Brain microvascular endothelial cell (primary cell): Measurements from ENCODE around the gene ENTPD1.

Experiments
- DNase-seq: peaks from one replicate; pipeline ENCODE4 v3.0.0-alpha.2; 2020
- H3K27ac ChIP-seq: fragments of 250-450 bp; sonication (Bioruptor Pico); 2 replicates; pipeline ENCODE4 v1.5.1; 2020; ENCODE audit warnings: mild to moderate bottlenecking, moderate library complexity
- H3K27me3 ChIP-seq: fragments of 250-450 bp; sonication (Bioruptor Pico); replicated peaks from 2 replicates; pipeline ENCODE4 v1.5.1; 2020; ENCODE audit warnings: mild to moderate bottlenecking
- H3K36me3 ChIP-seq: fragments of 250-450 bp; sonication (Bioruptor Pico); replicated peaks from 2 replicates; pipeline ENCODE4 v1.5.1; 2020; ENCODE audit warnings: mild to moderate bottlenecking
- H3K4me3 ChIP-seq: 2 replicates; pipeline ENCODE4 v1.5.1; 2011; ENCODE audit warnings: low read depth, mild to moderate bottlenecking, control low read depth, low read length, moderate library complexity
- in situ Hi-C: cut with HindIII; loops from 2 replicates; pipeline ENCODE4 v1.10.0; 2017; ENCODE audit warnings: low sequenced_read_pairs, low pct_ligation_motif_present
- TF ChIP-seq, protein P1 (sequence below): IDR thresholded peaks from 2 replicates; pipeline ENCODE4 v1.5.1; 2011; ENCODE audit warnings: low read depth, mild to moderate bottlenecking, moderate library complexity, low read length, control low read depth, inconsistent platforms; ENCODE audit errors: missing control alignments

ENTPD1 gene

DNA sequence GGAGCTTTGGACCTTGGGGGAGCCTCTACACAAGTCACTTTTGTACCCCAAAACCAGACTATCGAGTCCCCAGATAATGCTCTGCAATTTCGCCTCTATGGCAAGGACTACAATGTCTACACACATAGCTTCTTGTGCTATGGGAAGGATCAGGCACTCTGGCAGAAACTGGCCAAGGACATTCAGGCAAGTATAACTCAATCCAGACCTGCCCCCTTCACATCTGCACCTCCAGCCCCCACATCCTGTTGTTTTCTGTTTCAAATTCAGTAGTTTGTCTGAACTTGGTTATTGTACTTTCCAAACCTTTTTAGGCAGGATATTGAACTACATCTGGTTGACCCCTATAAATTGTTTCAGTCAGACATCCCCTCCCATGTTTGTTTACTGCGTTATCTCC lies 89.4 kb downstream of the ENTPD1 start:
- in situ Hi-C loops, result no loop called here
- TF ChIP-seq, protein P1, sequence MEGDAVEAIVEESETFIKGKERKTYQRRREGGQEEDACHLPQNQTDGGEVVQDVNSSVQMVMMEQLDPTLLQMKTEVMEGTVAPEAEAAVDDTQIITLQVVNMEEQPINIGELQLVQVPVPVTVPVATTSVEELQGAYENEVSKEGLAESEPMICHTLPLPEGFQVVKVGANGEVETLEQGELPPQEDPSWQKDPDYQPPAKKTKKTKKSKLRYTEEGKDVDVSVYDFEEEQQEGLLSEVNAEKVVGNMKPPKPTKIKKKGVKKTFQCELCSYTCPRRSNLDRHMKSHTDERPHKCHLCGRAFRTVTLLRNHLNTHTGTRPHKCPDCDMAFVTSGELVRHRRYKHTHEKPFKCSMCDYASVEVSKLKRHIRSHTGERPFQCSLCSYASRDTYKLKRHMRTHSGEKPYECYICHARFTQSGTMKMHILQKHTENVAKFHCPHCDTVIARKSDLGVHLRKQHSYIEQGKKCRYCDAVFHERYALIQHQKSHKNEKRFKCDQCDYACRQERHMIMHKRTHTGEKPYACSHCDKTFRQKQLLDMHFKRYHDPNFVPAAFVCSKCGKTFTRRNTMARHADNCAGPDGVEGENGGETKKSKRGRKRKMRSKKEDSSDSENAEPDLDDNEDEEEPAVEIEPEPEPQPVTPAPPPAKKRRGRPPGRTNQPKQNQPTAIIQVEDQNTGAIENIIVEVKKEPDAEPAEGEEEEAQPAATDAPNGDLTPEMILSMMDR, result no peak
- no peaks in the 10 kb centered on the region for H3K36me3 ChIP-seq
- H3K27me3 ChIP-seq, result no peaks in the 10 kb centered on the region
- no peak for DNase-seq
- no peak overlapping the region for H3K27ac ChIP-seq
- no peak overlapping the region for H3K4me3 ChIP-seq

DNA sequence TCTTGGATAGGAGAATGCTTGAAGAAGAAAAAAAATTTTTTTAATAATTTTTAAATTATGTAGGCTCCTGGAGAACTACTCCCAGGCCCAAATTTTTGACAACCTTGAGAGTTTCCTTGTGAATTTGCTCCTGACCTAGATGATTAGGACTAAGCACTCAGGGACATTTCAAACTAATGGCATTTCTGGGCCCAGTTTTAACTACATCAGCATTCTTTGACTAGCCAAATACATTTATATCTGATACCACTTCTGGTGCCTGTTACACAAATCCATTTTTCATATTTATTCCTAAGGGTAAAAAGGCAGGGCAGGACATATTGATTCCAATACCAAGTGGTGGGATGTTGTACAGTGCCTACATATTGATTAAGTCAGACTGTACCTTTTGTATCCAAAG lies 91.0 kb downstream of the ENTPD1 start:
- H3K27me3 ChIP-seq, result no peaks in the 10 kb centered on the region
- H3K36me3 ChIP-seq, result no peaks in the 10 kb centered on the region
- TF ChIP-seq, protein P1, result no peak
- no peak overlapping the region for H3K4me3 ChIP-seq
- DNase-seq, result no peak
- no peak overlapping the region for H3K27ac ChIP-seq
- in situ Hi-C loops, result no loop called here

- TF ChIP-seq, protein P1, result no peak
- DNase-seq, result no peak
- H3K27ac ChIP-seq, result no peak overlapping the region
- H3K4me3 ChIP-seq, result no peak overlapping the region
- no peaks in the 10 kb centered on the region for H3K36me3 ChIP-seq
- H3K27me3 ChIP-seq, result no peaks in the 10 kb centered on the region
- in situ Hi-C loops, result no loop called here
These were observed 92.9 kb downstream of the ENTPD1 start for GRCh38 chr10:95848841-95849240.

GRCh38 chr10:95850791-95851190 lies 94.8 kb downstream of the ENTPD1 start:
- Histone ChIP-seq H3K27ac (no peak overlapping the region), H3K27me3 (no peaks in the 10 kb centered on the region), H3K4me3 (no peak overlapping the region), H3K36me3 (no peaks in the 10 kb centered on the region)
- DNase-seq, result no peak
- TF ChIP-seq, protein P1, result no peak
- in situ Hi-C loops, result loop anchor here (25.0 kb wide), 1 partner anchor 163 kb away; the partner anchor contains the start of gene TCTN3

DNA sequence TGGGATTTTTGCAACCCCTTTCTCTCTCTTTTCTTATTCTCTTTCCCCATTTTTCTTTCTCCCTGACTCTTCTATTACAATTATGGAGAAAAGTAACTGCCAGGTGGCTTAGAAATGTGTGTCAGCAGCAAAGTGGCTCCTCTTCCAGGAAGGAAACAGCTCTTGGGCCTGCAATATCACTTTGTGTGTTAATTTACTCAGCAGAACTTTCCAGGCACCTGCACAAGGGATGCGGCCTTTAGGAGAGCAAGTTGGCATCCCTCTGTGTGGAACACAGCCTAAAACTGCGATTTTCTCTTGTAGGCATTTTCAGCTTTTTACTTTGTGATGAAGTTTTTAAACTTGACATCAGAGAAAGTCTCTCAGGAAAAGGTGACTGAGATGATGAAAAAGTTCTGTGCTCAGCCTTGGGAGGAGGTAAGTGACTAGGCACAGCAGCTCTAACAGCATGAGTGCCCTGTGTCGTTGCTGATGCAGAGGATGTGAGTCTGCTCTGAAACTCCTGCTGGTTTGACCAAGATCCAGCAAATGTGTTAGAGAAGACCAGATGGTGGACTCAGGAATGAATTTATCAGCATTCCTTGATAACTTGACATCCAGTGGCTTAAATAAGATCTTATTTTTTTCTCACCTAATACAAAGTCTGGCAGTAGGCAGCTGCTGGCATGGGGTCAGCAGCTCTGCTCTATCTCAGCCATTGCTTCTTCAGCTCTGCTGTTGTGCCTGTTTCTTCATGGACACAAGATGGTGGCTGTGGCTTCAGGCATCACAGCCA lies 104.4 kb downstream of the ENTPD1 start:
- DNase-seq, result no peak
- H3K27ac ChIP-seq, result no peak overlapping the region
- TF ChIP-seq, protein P1, result no peak
- in situ Hi-C loops, result loop anchor here (25.0 kb wide), 1 partner anchor 173 kb away; the partner anchor contains the start of gene TCTN3
- H3K27me3 ChIP-seq, result no peaks in the 10 kb centered on the region
- no peak overlapping the region for H3K4me3 ChIP-seq
- no peaks in the 10 kb centered on the region for H3K36me3 ChIP-seq

DNA sequence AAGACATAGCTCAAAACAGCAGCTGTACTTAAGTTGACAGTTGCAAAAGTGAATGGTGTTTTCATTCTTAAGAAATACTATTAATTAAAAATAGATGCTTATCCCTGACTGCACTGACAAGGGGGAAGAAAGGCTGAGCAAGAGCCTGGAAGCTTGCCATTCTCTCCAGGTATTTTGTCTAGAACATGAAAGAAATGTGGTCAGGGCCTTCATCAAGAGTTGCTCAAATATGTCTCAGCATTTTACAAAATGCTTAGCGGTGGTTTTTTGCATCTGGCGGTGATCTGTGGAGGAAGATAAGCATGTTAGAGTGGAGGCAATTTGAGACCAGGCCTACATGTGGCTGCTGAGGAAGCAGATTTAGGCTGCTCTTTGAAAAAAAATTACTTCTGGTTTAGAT lies 105.4 kb downstream of the ENTPD1 start:
- DNase-seq, result no peak
- Histone ChIP-seq H3K27ac (no peak overlapping the region), H3K4me3 (no peak overlapping the region), H3K36me3 (no peaks in the 10 kb centered on the region), H3K27me3 (no peaks in the 10 kb centered on the region)
- TF ChIP-seq, protein P1, result no peak
- in situ Hi-C loops, result loop anchor here (25.0 kb wide), 1 partner anchor 174 kb away; the partner anchor contains the start of gene TCTN3
